ENCODE results near the gene C2CD4C.
"Not testable (repeated sequence)": the region's sequence is repeated elsewhere in the genome, so short reads cannot be mapped to it uniquely, and the experiment has no call there.

Gene C2CD4C

DNA sequence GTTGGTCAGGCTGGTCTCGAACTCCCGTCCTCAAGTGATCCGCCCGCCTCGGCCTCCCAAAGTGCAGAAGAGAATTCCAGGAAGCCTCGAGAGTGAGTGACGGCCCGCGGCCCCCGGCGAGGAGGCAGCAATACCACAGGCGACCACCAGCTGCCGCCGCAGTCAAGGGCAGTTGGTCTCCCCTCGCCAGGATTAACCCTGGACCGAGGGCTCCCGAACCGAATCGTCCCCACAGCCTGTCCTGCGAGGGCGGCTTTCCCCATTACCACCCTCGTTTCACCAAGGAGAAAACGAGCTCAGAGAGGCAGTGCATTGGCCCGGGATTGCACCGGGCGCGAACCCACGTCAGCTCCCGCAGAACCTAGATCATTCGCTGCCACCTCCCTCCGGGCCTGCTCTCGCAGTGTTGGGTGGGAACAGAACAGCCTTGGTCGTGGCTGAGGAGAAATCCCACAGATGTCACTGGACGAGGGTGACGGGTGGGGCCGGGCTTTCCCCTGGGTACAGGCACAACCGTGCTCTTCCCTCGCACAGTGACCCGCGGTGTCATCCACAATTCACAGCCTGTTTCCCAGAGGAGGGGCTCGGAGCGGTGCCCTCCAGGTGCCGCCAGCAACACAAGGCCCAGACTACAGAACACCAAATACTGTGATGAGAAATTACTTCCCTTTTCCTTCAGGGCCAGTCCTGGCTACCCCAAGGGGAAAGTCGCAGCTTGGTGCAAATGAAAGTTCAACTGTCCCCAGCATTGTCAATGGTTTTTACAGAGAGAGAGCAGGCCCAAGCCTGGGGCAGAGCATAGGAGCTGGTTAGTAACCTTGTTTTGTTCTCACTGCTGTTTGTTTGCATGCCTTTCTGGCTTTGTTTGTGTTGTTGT lies 24.8 kb downstream of the C2CD4C start:
- TF ChIP-seq, protein P1, sequence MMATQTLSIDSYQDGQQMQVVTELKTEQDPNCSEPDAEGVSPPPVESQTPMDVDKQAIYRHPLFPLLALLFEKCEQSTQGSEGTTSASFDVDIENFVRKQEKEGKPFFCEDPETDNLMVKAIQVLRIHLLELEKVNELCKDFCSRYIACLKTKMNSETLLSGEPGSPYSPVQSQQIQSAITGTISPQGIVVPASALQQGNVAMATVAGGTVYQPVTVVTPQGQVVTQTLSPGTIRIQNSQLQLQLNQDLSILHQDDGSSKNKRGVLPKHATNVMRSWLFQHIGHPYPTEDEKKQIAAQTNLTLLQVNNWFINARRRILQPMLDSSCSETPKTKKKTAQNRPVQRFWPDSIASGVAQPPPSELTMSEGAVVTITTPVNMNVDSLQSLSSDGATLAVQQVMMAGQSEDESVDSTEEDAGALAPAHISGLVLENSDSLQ (IDR thresholded peaks at IDR 0.05): peak; percentile 84
- TF ChIP-seq ZNF384 (IDR thresholded peaks at IDR 0.05): no peak
- CTCF ChIA-PET: interaction anchor here (0.6 kb wide), 1 partner anchor 19 kb away, joined by 3 read pairs; no protein-coding TSS in a partner anchor
- POLR2A ChIA-PET: interaction anchor here (1.2 kb wide), 1 partner anchor 105 kb away, joined by 5 read pairs; no protein-coding TSS in a partner anchor
- peak; percentile 57 for DNase-seq (ENCODE audit: extremely low spot score)

DNA sequence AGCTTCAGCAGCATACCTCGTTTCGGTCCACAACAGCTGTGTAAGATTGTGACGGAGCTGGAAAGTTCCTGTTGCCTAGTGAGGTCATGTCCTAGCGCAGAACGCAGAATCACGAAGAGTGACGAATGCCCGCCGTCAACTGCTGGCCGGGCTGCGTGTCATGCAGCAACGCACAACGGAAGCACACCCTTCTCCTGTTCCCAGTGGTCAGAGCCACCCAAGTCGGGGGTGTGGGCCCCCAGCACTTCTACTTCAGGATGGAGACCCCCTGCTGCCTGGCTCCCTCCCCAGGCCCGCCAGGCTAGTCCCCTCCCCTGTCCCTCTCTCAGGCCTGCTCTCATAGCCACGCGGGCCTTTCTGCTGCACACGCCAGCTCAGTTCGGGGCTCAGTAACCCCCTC lies 25.9 kb downstream of the C2CD4C start:
- no peak for TF ChIP-seq SP1 (IDR thresholded peaks at IDR 0.05)
- no peak for TF ChIP-seq SUZ12 (IDR thresholded peaks at IDR 0.05)
- no peak for TF ChIP-seq ZNF384 (IDR thresholded peaks at IDR 0.05)
- TF ChIP-seq LEF1 (IDR thresholded peaks at IDR 0.05; ENCODE audit: borderline replicate concordance): no peak
- TF ChIP-seq ELF4 (IDR thresholded peaks at IDR 0.05): no peak
- TF ChIP-seq FOXK2 (IDR thresholded peaks at IDR 0.05): no peak
- TF ChIP-seq, protein P1 (IDR thresholded peaks at IDR 0.05): no peak
- ChIA-PET CTCF (no interaction called here), POLR2A (no interaction called here)
- no peak for DNase-seq (ENCODE audit: extremely low spot score)

DNA sequence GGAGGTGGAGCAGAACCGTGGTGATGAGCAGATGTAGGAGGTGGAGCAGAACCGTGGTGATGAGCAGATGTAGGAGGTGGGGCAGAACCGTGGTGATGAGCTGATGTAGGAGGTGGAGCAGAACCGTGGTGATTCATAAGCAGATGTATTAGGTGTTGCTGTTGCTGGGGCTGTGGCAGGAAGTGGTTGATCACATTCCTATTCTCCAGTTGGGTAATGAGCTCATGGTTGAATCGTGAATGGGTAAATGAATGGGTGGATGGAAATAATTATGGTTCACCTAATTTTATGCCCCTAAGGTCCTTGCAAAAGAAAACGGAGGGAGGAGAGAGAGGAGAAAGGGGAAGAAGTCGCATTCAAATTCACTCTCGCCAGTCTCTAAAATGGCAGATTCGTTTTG lies 26.4 kb downstream of the C2CD4C start:
- CTCF ChIA-PET; POLR2A ChIA-PET; DNase-seq (ENCODE audit: extremely low spot score): not testable (repeated sequence)

DNA sequence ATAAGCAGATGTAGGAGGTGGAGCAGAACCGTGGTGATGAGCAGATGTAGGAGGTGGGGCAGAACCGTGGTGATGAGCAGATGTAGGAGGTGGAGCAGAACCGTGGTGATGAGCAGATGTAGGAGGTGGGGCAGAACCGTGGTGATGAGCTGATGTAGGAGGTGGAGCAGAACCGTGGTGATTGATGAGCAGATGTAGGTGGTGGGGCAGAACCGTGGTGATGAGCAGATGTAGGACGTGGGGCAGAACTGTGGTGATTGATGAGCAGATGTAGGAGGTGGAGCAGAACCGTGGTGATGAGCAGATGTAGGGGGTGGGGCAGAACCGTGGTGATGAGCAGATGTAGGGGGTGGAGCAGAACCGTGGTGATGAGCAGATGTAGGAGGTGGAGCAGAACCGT lies 27.0 kb downstream of the C2CD4C start:
- CTCF ChIA-PET; DNase-seq (ENCODE audit: extremely low spot score); POLR2A ChIA-PET: not testable (repeated sequence)

DNA sequence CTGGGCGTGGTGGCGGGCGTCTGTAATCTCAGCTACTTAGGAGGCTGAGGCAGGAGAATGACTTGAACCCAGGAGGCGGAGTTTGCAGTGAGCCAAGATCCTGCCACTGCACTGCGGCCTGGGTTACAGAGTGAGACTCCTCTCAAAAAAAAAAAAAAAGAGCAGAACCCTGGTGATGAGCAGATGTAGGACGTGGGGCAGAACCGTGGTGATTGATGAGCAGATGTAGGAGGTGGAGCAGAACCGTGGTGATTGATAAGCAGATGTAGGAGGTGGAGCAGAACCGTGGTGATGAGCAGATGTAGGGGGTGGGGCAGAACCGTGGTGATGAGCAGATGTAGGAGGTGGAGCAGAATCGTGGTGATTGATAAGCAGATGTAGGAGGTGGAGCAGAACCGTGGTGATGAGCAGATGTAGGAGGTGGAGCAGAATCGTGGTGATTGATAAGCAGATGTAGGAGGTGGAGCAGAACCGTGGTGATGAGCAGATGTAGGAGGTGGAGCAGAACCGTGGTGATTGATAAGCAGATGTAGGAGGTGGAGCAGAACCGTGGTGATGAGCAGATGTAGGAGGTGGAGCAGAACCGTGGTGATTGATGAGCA lies 28.2 kb downstream of the C2CD4C start:
- CTCF ChIA-PET; POLR2A ChIA-PET; DNase-seq (ENCODE audit: extremely low spot score): not testable (repeated sequence)

DNA sequence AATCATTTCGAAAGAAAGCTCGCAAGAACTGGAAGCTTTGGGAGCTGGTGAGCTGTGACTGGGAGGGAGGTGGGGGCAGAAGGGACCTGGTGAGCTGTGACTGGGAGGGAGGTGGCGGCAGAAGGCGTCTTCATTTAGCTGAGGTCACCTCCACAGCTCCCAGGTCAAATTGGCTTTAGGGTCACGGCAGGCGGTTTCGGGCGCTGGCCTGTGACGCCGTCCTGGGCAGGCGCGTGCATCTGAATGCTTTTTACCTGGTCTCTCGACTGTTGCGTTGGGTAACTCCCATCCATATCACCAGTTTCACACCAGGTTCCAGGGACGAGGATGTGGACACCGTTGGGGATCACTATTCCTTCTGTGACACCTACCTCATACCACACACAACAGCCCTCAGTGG lies 29.2 kb downstream of the C2CD4C start:
- DNase-seq (ENCODE audit: extremely low spot score): no peak
- TF ChIP-seq ZNF384 (IDR thresholded peaks at IDR 0.05) (no peak), ELF4 (IDR thresholded peaks at IDR 0.05) (no peak), SP1 (IDR thresholded peaks at IDR 0.05) (no peak), FOXA1 (IDR thresholded peaks at IDR 0.05) (no peak), L3MBTL2 (conservative IDR thresholded peaks at IDR 0.05) (no peak), BHLHE40 (IDR thresholded peaks at IDR 0.05; ENCODE audit: borderline replicate concordance) (no peak), FOXK2 (IDR thresholded peaks at IDR 0.05) (no peak), TARDBP (IDR thresholded peaks at IDR 0.05) (no peak)
- ChIA-PET CTCF (no interaction called here), POLR2A (no interaction called here)

DNA sequence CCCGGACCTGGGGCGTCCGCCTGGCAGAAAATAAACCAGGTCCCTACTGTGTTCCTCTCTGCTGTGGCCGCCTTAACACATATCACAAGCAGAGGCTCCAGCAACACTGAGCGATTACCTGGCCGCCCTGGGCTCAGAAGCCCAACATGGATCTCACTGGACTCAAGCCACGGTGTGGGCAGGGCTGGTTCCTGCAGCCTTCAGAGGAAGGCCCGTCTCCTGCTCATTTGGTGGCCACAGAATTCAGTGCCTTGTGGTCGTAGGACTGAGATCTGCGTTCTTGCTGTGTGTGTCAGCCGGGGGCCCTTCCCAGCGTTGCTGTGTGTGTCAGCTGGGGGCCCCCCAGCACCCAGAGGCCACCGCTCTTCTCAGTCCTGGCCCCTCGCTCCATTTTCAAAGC lies 30.2 kb downstream of the C2CD4C start:
- no peak for TF ChIP-seq FOXK2 (IDR thresholded peaks at IDR 0.05)
- ChIA-PET POLR2A (no interaction called here), CTCF (no interaction called here)
- no peak for DNase-seq (ENCODE audit: extremely low spot score)

DNA sequence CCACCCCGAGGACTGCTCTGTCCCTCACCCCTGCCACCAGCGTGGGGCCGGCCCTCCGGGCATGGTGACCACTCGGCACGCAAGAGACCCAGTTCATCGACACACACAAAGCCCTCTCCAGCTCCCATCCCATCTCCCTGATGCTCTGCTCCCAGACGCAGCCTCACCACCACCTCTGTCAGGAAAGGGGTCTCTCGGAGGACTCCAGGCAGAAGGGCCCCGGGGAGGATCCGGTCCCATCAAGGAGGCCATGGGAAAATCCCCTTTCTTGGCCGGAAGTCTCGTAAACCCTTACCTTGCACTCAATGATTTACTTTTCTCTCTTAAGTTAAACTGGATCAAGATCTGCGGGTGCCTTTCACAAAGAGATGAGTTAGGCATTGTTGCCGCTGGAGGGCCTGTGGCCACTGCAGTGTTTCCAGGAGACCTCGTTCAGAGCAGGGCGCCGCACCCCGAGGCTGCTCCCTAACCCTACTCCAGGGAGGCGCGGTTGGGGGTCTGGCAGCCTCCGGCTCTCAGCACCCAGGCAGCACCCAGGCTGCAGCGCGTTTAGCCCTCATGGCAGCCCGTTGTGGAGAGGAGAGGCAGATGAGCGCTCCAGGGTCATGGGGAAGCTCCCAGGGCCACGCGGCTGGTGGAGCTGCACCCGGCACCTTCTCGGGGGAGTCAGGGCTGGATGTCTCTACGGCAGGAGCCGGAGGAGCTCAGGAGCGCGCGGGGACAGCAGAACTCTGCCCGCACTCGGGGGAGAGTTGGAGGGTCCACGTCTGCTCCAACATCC lies 31.0 kb downstream of the C2CD4C start:
- POLR2A ChIA-PET: no interaction called here
- TF ChIP-seq ELF4 (IDR thresholded peaks at IDR 0.05) (no peak), HDGF (IDR thresholded peaks at IDR 0.05; ENCODE audit: borderline replicate concordance) (no peak), BHLHE40 (IDR thresholded peaks at IDR 0.05; ENCODE audit: borderline replicate concordance) (no peak), LEF1 (IDR thresholded peaks at IDR 0.05; ENCODE audit: borderline replicate concordance) (no peak), TARDBP (IDR thresholded peaks at IDR 0.05) (no peak), ARNT (IDR thresholded peaks at IDR 0.05) (no peak), SP1 (IDR thresholded peaks at IDR 0.05) (no peak), FOXK2 (IDR thresholded peaks at IDR 0.05) (no peak)
- TF ChIP-seq, protein P1 (IDR thresholded peaks at IDR 0.05): no peak
- CTCF ChIA-PET: no interaction called here
- DNase-seq (ENCODE audit: extremely low spot score): no peak

All from HEK293T (cell line).